Mesothelial cell of epicardium (in vitro differentiated cells): ENCODE results near the gene PRXL2A. TPM values are rescaled to one million over a fixed set of nuclear protein-coding genes. Genes with fewer than 3 reads are reported as not detected.

Experiments
- DNase-seq, 2 experiments: peaks; one replicate each; pipeline ENCODE4 v3.0.0; 2021; ENCODE audit warnings: low spot score in 2 of 2; ENCODE audit not compliant: unreplicated experiment in 2 of 2
- H3K27ac Mint-ChIP-seq: 2 replicates; pipeline ENCODE4 v1.8.0; 2021; ENCODE audit warnings: mixed read lengths
- H3K27me3 Mint-ChIP-seq: 2 replicates; pipeline ENCODE4 v1.8.0; 2021; ENCODE audit warnings: low read depth, mixed read lengths
- H3K36me3 Mint-ChIP-seq: 2 replicates; pipeline ENCODE4 v1.8.0; 2021; ENCODE audit warnings: mixed read lengths
- H3K4me1 Mint-ChIP-seq: 2 replicates; pipeline ENCODE4 v1.8.0; 2021; ENCODE audit warnings: mixed read lengths
- H3K4me3 Mint-ChIP-seq: 2 replicates; pipeline ENCODE4 v1.8.0; 2021; ENCODE audit warnings: mild to moderate bottlenecking, moderate library complexity, mixed read lengths
- H3K9me3 Mint-ChIP-seq: 2 replicates; pipeline ENCODE4 v1.8.0; 2021; ENCODE audit warnings: mixed read lengths
- CTCF ChIP-seq: fragments of 200-600 bp; sonication (generic); IDR thresholded peaks from one replicate; pipeline ENCODE4 v1.5.0; 2021; ENCODE audit warnings: antibody characterized with exemption; ENCODE audit not compliant: unreplicated experiment
- total RNA-seq: library from RNA; stranded (reverse); gene quantifications from 3 replicates; pipeline ENCODE4 v1.2.1, GENCODE V29; 2021

PRXL2A gene
- total RNA-seq, 1 donor from 2014 or later, result 93.9 TPM

GRCh38 chr10:80411681-80412220 lies 3.4 kb downstream of the PRXL2A start:
- H3K9me3 Mint-ChIP-seq, result no peaks in the 10 kb centered on the region
- H3K4me3 Mint-ChIP-seq, result no peak overlapping the region
- peak overlapping the region; percentile 2 for H3K27ac Mint-ChIP-seq
- TF ChIP-seq CTCF, result no peak
- DNase-seq, result no peak
- peaks cover 84% of the 10 kb centered on the region for H3K4me1 Mint-ChIP-seq
- no peaks in the 10 kb centered on the region for H3K36me3 Mint-ChIP-seq
- no peaks in the 10 kb centered on the region for H3K27me3 Mint-ChIP-seq

- DNase-seq, result no peak
- Mint-ChIP-seq H3K27me3 (no peaks in the 10 kb centered on the region), H3K36me3 (no peaks in the 10 kb centered on the region), H3K27ac (peak overlapping the region; percentile 54), H3K9me3 (no peaks in the 10 kb centered on the region), H3K4me1 (peaks cover 90% of the 10 kb centered on the region), H3K4me3 (no peak overlapping the region)
- TF ChIP-seq CTCF, result no peak
These were observed 4.1 kb downstream of the PRXL2A start for GRCh38 chr10:80412486-80412885.

GRCh38 chr10:80413271-80413996 lies 5.1 kb downstream of the PRXL2A start:
- Mint-ChIP-seq H3K4me3 (peak overlapping the region; percentile 47), H3K27ac (peak overlapping the region; percentile 88)

GRCh38 chr10:80414142-80414895 lies 6.0 kb downstream of the PRXL2A start:
- Mint-ChIP-seq H3K9me3 (no peaks in the 10 kb centered on the region), H3K4me1 (peaks cover 90% of the 10 kb centered on the region)
- no peak for TF ChIP-seq CTCF

More at GRCh38 chr10:80413271-80413996, 5.1 kb downstream of the PRXL2A start:
- Mint-ChIP-seq H3K27me3 (no peaks in the 10 kb centered on the region), H3K36me3 (no peaks in the 10 kb centered on the region), H3K9me3 (no peaks in the 10 kb centered on the region), H3K4me1 (peaks cover 91% of the 10 kb centered on the region)
- no peak for TF ChIP-seq CTCF
- peak in 1 of 2 experiments; percentile 48 for DNase-seq

GRCh38 chr10:80415734-80416478 lies 7.6 kb downstream of the PRXL2A start:
- DNase-seq, result no peak
- peak overlapping the region; percentile 25 for H3K4me3 Mint-ChIP-seq
- no peaks in the 10 kb centered on the region for H3K27me3 Mint-ChIP-seq
- no peak for TF ChIP-seq CTCF
- peak overlapping the region; percentile 95 for H3K27ac Mint-ChIP-seq
- no peaks in the 10 kb centered on the region for H3K9me3 Mint-ChIP-seq
- H3K36me3 Mint-ChIP-seq, result no peaks in the 10 kb centered on the region
- peaks cover 86% of the 10 kb centered on the region for H3K4me1 Mint-ChIP-seq

More at GRCh38 chr10:80414142-80414895, 6.0 kb downstream of the PRXL2A start:
- Mint-ChIP-seq H3K36me3 (no peaks in the 10 kb centered on the region), H3K27me3 (no peaks in the 10 kb centered on the region), H3K4me3 (peak overlapping the region; percentile 47), H3K27ac (peak overlapping the region; percentile 88)
- no peak for DNase-seq
